ENCODE measurements around the gene SEL1L.
"Not testable (repeated sequence)": the region's sequence is repeated elsewhere in the genome, so short reads cannot be mapped to it uniquely, and the experiment has no call there.

The SEL1L gene

DNA sequence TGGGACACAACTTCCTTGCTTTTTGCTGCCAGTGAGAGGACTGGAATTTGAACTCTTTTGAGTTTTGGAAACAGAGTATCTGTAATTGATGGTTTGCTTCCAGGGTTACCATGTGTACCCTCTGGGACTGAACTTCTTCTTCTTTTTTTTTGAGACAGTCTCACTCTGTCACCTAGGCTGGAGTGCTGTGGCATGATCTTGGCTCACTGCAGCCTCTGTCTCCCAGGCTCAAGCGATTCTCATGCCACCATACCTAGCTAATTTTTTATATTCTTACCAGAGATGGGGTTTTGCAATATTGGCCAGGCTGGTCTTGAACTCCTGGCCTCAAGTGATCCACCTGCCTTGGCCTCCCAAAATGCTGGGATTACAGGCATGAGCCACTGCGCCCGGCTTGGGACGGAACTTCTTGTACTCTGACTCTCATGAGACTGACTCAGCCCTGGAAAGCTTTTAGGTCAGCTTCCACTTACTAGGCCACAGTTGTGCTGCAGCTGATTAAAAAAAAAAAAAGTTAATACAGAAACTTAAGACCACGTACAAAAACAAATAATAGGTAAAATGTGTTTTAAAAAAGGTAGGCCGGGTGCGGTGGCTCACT, 15.8 kb downstream of the SEL1L start:
- H3K27ac ChIP-seq, result no peak overlapping the region

DNA sequence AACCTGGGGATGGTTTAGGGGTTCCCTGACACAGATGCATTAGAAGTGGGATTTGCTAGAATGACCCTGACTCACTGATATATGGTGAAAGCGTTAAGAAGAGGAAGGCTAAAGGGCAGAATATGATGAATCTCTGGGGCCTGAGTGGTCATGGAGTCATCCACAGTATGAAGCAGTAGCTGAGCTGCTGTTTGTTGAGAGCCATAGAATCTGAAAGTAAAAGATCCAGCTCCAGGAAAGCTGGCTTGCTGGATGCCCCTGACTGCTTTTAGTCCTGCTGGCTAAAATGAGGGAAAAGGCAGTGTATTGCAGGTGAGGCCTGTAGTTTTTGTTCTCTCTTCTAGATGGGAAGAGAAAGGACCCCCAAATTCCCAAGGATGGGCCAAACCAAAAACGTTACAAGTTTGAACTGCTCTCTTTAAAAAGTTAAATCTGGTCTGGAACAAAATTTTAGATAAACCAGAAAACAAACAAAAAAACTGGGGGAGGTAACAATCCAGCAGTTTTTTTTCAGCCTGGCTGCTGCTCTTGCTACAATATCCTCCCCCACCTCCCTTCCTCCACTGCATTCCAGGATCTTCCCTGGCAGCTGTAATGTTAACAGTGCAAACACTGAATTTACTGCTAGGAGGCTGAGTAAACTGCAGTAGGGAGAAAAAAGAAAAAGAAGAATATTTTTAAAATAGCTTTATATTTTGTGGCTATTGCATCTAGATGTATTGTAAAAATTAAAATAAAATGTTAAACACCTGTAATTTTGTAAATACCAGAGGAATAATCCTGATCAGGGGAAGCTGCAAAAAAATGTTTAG, 16.5 kb downstream of the SEL1L start:
- intact Hi-C loops (cut with DNase I; ENCODE audit: low total_unique reads), result no loop called here
- peaks cover 0 to 19% (median 8%) of the 10 kb centered on the region in 4 donors for H3K4me1 ChIP-seq
- no peak for DNase-seq
- TF ChIP-seq, protein P1, sequence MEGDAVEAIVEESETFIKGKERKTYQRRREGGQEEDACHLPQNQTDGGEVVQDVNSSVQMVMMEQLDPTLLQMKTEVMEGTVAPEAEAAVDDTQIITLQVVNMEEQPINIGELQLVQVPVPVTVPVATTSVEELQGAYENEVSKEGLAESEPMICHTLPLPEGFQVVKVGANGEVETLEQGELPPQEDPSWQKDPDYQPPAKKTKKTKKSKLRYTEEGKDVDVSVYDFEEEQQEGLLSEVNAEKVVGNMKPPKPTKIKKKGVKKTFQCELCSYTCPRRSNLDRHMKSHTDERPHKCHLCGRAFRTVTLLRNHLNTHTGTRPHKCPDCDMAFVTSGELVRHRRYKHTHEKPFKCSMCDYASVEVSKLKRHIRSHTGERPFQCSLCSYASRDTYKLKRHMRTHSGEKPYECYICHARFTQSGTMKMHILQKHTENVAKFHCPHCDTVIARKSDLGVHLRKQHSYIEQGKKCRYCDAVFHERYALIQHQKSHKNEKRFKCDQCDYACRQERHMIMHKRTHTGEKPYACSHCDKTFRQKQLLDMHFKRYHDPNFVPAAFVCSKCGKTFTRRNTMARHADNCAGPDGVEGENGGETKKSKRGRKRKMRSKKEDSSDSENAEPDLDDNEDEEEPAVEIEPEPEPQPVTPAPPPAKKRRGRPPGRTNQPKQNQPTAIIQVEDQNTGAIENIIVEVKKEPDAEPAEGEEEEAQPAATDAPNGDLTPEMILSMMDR (IDR thresholded peaks at IDR 0.05), result no peak
- peaks cover 22 to 62% (median 28%) of the 10 kb centered on the region in 3 donors for H3K36me3 ChIP-seq
- H3K4me3 ChIP-seq, result no peak overlapping the region
- H3K27ac ChIP-seq, result no peak overlapping the region
- H3K9me3 ChIP-seq, result no peaks in the 10 kb centered on the region
- H3K27me3 ChIP-seq, result no peaks in the 10 kb centered on the region

More for the DNA sequence above, 15.8 kb downstream of the SEL1L start:
- TF ChIP-seq, protein P1 (IDR thresholded peaks at IDR 0.05), result no peak
- Histone ChIP-seq H3K9me3 (no peaks in the 10 kb centered on the region), H3K4me1 (peaks cover 0 to 19% (median 8%) of the 10 kb centered on the region in 4 donors), H3K36me3 (peaks cover 28 to 56% (median 29%) of the 10 kb centered on the region in 3 donors), H3K27me3 (no peaks in the 10 kb centered on the region), H3K4me3 (no peak overlapping the region)
- intact Hi-C loops (cut with DNase I; ENCODE audit: low total_unique reads), result no loop called here
- DNase-seq, result peak; percentile 47 to 67

DNA sequence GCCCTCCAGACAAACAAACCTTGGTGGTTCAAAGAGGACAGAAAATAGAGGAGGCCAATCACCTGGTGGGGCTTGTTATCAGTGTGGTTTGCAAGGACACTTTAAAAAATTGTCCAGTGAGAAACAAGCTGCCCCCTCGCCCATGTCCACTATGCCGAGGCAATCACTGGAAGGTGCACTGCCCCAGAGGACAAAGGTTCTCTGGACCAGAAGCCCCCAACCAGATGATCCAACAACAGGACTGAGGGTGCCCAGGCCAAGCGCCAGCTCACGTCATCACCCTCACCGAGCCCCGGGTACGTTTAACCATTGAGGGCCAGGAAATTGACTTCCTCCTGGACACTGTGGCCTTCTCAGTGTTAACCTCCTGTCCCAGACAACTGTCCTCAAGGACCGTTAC, 17.7 kb downstream of the SEL1L start:
- DNase-seq; H3K9me3 ChIP-seq; H3K4me3 ChIP-seq; intact Hi-C loops (cut with DNase I; ENCODE audit: low total_unique reads); H3K27ac ChIP-seq; H3K27me3 ChIP-seq: not testable (repeated sequence)
- Histone ChIP-seq H3K36me3 (peaks cover 15 to 62% (median 29%) of the 10 kb centered on the region in 3 donors), H3K4me1 (peaks cover 0 to 28% (median 8%) of the 10 kb centered on the region in 4 donors)

DNA sequence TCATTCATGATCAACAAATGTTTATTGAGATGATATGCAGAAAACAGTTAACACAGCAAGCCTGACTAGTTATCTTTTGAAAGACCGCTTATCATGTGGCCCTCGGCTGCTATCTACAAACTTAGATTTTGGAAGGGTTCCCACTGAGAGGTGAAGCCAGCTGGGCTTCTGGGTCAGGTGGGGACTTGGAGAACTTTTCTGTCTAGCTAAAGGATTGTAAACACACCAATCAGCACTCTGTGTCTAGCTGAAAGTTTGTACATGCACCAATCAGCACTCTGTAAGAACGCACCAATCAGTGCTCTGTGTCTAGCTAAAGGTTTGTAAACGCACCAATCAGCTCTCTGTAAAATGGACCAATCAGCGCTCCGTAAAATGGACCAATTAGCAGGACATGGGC, 20.8 kb downstream of the SEL1L start:
- intact Hi-C loops (cut with DNase I; ENCODE audit: low total_unique reads), result not testable (repeated sequence)
- H3K4me1 ChIP-seq, result peaks cover 0 to 37% (median 8%) of the 10 kb centered on the region in 4 donors

DNA sequence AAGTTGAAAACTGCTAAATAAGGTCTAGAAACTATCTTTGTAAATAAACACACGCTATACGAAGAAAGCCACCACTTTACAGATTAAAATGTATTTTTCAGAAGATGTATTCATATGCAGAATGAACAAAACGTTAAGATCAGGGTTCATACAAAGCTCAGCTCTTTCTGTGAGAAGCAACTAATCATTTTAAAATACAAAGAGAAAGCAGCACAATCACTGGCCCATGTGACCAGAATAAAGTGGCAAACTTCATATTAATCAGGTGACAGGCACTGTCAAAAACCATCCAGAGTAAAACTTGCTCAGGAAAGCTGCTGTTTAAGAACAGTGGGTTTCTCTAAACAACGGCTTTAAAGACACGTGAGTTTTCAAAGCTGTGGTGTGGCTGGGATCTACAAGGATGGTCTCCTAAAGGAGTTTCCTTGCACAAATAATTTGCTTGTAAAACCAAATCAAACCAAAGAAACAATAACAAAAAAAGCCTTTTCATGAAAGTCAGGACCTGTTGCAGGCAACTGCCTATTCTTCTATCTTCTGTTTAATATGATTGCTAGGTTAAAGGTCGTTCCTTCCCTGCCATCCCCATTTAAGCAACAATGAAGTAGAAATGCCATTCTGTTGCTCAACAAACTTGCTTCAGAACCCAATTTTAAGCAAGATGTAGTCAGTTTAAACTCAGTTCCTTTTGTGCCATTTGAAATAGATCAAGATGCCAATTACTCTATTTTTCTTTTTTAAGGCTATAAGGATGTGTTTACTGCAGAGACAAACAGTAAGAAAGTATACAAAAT, 22.3 kb downstream of the SEL1L start:
- Histone ChIP-seq H3K4me1 (peaks cover 0 to 27% (median 6%) of the 10 kb centered on the region in 4 donors), H3K9me3 (no peaks in the 10 kb centered on the region), H3K4me3 (no peak overlapping the region), H3K27me3 (no peaks in the 10 kb centered on the region), H3K27ac (no peak overlapping the region), H3K36me3 (peaks cover 5 to 52% (median 38%) of the 10 kb centered on the region in 3 donors)
- DNase-seq, result no peak
- TF ChIP-seq, protein P1 (IDR thresholded peaks at IDR 0.05), result no peak
- intact Hi-C loops (cut with DNase I; ENCODE audit: low total_unique reads), result no loop called here

More for the DNA sequence above, 20.8 kb downstream of the SEL1L start:
- H3K36me3 ChIP-seq, result peaks cover 9 to 53% (median 29%) of the 10 kb centered on the region in 3 donors
- H3K27me3 ChIP-seq, H3K9me3 ChIP-seq, H3K27ac ChIP-seq, DNase-seq, H3K4me3 ChIP-seq: not testable (repeated sequence)

DNA sequence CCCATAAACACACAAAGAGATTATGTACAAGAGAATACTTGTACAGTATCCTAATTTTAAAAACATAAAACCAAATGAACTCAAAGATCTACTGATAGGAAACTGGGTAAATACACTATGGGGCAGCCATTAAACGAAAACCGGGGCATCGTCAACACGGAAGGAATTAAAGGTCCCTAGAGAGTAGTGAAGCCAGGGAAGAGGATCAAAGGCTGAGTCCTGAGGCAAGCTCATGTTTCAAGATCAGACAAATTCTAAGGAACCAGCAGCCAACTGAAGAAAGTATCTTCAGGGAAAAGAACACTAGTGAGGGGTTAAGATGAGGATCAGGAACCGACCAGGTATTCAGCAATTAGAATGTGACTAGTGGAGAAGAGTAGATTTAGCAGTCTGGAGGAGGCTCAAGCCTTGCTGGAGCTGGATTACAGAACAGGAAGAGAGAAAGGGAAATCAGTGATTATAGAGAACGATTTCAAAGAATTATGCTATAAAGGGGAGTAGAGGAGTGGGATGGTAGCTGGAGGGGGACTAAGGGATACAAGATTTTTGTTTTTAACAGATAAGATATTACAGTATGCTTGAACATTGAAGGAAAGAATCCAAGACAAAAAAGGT, 23.7 kb downstream of the SEL1L start:
- intact Hi-C loops (cut with DNase I; ENCODE audit: low total_unique reads), result no loop called here

More for the DNA sequence above, 23.7 kb downstream of the SEL1L start:
- Histone ChIP-seq H3K4me1 (peaks cover 0 to 27% (median 6%) of the 10 kb centered on the region in 4 donors), H3K36me3 (peaks cover 17 to 58% (median 51%) of the 10 kb centered on the region in 3 donors), H3K9me3 (no peaks in the 10 kb centered on the region), H3K27me3 (no peaks in the 10 kb centered on the region), H3K4me3 (no peak overlapping the region), H3K27ac (no peak overlapping the region)
- no peak for DNase-seq
- TF ChIP-seq, protein P1 (IDR thresholded peaks at IDR 0.05), result no peak
